Epithelial cell of proximal tubule (primary cell): ENCODE data around the gene CLCNKA. TPM values are rescaled to one million over a fixed set of nuclear protein-coding genes. Genes with fewer than 3 reads are reported as not detected.
A peak's percentile ranks its signal among the peaks of the same experiment; 100 is the strongest.
"Not testable (repeated sequence)": the region's sequence is repeated elsewhere in the genome, so short reads cannot be mapped to it uniquely, and the experiment has no call there.

Experiments used
- DNase-seq: peaks from one replicate; pipeline ENCODE4 v3.0.0-alpha.2; 2011; ENCODE audit warnings: low read depth
- H3K4me3 ChIP-seq: 2 replicates; pipeline ENCODE4 v1.5.1; 2011; ENCODE audit warnings: low read depth, mild to moderate bottlenecking, low read length
- total RNA-seq: library from RNA; depleted of rRNA; stranded (reverse); fragments of >200 nt; gene quantifications from 2 replicates; pipeline ENCODE4 v1.2.3, GENCODE V29; 2015
- TF ChIP-seq, protein P1 (sequence below): conservative IDR thresholded peaks from 2 replicates; pipeline ENCODE4 v1.5.1; 2012; ENCODE audit warnings: low read depth, mild to moderate bottlenecking, low read length

The CLCNKA gene
- total RNA-seq, 1 donor from 2014 or later: not detected

DNA sequence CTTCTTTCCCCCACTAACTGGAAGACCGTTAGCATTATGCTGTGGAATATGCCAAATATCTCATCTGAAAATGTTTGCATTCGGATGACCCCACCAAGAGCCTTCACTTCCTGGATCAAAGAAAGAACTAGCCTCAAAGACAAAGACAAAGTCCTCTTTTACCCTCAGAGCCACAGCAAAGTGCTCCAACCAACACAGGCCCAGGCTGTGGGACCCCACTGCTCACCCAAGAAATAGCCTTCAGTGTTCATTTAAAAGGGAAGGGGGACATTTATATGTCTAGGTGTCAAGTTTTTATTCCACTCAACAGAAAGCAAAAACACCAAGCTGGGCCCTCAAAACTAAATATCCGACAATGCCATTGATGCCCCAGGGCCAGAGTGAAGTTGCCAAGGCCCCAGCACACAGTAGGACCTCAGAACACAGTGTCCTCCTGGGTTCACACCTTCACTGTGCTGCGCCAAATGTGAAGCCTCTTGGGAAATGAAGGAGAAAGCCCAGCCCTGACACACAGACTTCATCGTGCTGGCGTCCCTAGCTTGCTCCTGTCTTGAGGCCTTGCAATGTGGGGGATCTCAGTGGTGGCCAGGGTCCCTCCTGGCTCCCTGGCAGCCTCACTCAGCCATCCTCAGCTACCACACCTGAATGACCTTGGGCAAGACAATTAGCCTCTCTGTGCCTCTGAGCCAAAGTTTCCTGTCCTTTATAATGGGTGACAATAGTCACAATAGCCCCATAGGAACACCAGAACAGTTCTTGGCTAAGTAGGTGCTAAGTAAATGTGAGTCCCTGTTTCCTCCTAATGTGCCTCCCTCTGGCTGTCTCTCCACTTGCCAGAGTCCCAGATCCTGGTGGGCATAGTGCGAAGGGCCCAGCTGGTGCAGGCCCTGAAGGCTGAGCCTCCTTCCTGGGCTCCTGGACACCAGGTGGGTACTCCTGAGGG lies 33.0 kb downstream of the CLCNKA start:
- H3K4me3 ChIP-seq: no peak overlapping the region
- TF ChIP-seq, protein P1, sequence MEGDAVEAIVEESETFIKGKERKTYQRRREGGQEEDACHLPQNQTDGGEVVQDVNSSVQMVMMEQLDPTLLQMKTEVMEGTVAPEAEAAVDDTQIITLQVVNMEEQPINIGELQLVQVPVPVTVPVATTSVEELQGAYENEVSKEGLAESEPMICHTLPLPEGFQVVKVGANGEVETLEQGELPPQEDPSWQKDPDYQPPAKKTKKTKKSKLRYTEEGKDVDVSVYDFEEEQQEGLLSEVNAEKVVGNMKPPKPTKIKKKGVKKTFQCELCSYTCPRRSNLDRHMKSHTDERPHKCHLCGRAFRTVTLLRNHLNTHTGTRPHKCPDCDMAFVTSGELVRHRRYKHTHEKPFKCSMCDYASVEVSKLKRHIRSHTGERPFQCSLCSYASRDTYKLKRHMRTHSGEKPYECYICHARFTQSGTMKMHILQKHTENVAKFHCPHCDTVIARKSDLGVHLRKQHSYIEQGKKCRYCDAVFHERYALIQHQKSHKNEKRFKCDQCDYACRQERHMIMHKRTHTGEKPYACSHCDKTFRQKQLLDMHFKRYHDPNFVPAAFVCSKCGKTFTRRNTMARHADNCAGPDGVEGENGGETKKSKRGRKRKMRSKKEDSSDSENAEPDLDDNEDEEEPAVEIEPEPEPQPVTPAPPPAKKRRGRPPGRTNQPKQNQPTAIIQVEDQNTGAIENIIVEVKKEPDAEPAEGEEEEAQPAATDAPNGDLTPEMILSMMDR: no peak
- DNase-seq: no peak

DNA sequence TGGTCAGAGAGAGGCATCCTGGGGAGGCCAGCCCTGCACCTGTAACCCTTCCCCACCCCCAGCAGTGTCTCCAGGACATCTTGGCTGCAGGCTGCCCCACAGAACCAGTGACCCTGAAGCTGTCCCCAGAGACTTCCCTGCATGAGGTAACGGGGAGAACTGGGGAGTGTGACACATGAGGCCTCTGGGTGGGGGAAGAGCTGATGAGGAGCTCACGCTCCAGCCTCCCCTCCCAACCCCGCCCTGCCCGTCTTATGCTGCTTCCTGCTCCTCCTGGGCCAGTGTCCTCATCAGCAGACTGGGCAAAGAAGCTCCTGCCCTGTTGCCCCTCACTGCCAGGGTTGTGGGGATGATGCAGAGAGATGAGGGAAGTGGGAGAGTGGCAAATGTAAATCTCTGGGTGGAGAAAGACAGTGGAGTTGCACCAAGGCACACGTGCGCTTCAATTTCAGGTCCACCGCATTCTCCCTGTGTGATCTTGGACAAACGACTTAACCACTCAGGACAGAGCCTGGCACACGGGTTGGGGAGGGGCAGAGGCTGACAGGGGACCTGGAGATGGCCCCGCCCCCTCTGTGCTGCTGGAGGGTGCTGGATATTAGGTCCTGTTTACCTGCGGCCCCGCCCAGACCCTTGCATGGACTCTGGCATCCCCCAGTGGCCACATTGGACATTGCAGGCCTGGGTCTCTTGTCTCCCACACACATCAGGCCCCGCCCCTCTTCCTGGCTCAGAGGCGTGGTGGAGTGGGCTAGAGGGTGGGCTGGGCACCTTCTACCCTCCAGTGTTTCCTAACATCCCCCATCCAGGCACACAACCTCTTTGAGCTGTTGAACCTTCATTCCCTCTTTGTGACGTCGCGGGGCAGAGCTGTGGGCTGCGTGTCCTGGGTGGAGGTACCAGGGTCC lies 34.0 kb downstream of the CLCNKA start:
- TF ChIP-seq, protein P1: peak; percentile 89
- DNase-seq: no peak
- no peak overlapping the region for H3K4me3 ChIP-seq

DNA sequence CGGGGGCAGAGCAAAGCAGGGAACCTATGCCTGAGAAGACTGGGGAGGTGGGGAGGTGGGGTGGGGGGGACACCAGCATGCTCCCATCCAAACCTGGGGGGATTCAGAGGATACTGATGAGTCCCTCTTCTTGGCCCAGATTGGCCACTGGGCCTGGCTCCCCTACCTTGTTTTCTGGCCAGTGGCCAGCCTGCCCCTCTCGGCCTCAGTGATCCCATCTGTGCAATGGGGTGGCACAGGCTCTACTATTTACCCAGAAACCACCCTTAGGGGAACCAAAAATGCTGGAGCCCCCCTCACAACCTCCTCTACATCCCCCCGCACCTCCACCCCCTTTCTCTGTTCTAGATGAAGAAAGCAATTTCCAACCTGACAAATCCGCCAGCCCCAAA lies 34.7 kb downstream of the CLCNKA start:
- not testable (repeated sequence) for DNase-seq

DNA sequence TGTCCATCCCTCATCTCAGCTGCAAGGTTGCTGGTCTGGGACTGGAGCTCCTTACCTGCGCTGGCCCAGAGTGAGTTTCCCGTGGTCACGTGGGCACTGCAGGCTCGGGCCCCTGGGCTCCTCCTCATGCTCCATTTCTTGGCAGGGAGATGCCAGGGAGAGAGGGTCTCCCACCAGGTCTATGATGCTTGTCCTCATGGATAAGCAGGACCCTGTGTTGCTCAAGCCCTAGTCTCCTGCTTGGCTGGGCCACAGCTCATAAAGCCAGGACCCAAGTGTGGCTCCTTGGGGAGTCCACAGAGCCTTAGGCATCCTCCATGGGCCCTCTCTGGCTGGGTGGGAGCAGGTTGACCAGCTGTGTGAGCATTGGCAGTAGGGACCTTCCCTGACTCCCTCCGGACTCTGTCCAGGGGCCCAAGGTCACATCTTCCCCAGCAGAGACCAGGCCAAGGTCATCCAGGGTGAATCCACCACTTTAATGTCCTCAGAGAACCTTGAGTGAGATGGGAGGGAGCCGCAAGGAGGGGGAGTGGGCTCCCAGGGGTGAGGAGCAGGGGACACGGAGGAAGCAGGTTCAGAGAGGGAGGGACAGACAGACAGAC lies 35.6 kb downstream of the CLCNKA start:
- not testable (repeated sequence) for DNase-seq, H3K4me3 ChIP-seq

More for the DNA sequence above, 34.7 kb downstream of the CLCNKA start:
- H3K4me3 ChIP-seq: not testable (repeated sequence)

DNA sequence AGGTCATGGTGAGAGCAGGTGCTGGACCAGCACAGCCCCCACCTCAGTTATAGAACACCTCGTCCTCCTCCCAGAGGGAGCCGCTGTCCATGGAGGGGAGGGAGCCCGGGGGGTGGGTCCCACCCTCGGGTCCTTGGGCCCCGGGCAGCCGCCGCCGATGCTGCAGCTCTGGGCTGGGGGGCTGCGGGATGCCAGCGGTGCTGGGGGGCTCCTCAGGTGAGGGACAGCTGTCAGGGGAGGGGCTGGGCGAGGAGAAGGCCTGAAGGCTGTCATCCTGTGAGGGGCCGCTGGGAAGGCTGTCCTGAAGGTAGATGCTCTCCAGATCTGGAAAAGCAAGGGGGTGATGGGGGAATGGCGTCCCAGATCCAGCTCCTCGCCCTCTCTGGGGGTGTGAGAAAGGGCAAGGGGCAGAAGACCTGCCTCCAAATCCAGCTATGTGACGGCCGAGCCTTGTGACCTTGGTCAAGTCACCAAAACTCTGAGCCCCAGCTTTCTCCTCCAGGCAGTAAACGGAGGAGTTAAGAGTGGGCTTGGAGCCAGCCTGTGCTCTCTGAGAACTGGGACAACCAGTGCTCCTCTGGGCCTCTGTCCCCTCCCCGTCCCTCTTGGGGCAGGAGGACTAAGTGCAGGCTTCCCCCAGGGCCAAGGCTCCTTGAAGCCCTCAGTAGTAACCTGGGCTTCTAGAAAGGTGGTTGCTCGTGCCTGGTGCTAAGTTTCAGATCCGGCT lies 36.7 kb downstream of the CLCNKA start:
- not testable (repeated sequence) for H3K4me3 ChIP-seq, DNase-seq

DNA sequence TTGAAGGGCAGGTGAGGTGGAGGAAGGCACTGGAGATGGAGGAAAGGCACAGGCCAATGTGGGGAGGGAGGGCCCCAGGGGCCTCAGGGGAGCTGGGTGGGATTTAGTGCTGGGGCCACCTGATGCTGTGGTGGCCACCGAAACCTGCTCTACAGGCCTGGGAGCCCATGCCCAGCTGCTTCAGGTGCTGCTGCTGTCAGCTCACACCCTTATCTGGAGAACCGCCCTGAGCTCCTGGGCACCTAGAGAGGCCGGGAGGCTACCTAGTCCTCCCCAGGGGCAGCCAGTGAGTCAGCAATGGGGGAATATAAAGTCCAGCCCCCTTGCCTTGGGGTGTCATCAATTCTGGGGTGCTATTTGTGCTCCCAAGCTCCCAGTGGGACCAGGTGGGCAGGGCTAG lies 39.4 kb downstream of the CLCNKA start:
- TF ChIP-seq, protein P1: no peak
- no peak for DNase-seq
- no peak overlapping the region for H3K4me3 ChIP-seq

DNA sequence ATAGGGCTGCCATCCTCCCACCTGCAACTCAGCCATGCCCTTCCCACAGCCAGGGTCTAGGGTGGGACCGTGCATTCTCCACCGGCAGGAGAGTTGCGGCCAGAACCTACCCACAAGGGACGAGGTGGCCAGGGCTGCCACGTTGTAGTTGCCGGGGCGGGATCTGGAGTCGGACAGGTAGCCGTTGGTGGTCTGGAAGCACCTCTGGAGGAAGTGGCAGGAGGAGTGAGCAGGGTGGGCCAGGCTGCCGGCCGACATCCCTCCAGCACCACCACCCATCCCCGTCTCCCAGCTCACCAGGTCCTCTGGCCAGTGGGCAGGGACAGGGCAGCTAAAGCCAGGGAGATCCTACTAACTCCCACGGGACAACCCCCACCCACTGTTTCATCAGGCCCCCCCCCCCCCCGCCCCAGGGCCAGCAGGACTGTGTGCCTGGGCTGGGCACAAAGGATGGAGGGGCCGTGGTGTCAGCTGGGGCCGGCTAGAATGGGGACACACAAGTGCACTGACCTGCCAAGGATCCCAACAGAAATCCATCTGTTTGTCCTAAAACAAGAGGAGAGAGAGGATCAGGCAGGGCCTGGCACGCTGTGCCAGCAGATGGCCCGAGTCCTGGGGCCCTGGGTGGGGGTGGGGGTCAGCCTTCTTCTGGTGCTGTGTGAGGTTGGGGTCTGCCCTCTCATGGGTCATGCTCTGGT lies 40.3 kb downstream of the CLCNKA start:
- DNase-seq, H3K4me3 ChIP-seq: not testable (repeated sequence)

DNA sequence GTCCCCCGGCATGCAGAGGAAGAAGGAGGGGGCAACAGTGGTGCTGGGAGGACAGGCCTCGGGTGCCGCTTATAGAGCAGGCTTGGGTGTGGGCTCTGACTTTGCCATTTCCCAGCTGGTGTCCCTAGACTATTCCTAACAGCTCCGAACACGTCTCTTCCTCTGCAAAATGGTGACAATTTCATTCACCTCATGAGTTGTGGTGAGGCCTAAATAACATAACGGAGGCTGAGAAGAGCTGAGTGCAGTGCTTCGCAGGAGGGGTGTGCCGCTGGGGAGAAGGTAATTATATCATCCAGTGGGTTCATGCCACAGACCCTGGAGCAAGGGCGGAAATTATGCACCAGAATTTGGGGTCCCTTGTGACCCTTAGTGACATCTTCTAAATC lies 40.8 kb downstream of the CLCNKA start:
- H3K4me3 ChIP-seq, DNase-seq: not testable (repeated sequence)
